Hematopoietic multipotent progenitor cell treated with erythropoietin and hydrocortisone succinate and interleukin-3 and kit ligand, for 17 days (in vitro differentiated cells): ENCODE results near the gene PNPLA7.
A peak's percentile ranks its signal among the peaks of the same experiment; 100 is the strongest.
"Not testable (repeated sequence)": the region's sequence is repeated elsewhere in the genome, so short reads cannot be mapped to it uniquely, and the experiment has no call there.

Source experiments
- DNase-seq: peaks from one replicate; pipeline ENCODE4 v3.0.0-alpha.2; 2015; ENCODE audit warnings: low spot score

Gene PNPLA7

DNA sequence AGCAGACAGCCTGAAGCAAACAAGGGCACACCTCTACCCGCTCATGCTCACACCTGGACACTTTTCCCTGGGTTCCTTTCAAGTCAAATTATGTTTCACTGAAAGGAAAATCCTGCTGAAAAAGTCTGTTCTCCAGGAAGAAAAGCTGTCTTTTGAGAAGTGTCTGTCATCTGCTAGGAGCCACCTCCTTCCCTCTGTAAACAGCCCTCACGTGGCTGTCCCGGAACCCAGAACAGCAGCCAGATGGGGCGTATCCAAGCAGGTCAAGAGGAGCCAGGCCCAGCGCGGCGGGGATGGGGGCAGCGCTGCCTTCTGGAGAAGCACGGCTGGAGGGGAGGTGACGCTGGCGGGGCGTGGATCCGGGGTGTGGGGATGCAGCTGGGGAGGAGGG lies at the start of gene PNPLA7:
Gene PNPLA7, minus strand, starts transcription at position 172 of the 391 bp plus-strand sequence. CDS start 205 bp downstream, outside the sequence.
- peak; percentile 57 for DNase-seq

DNA sequence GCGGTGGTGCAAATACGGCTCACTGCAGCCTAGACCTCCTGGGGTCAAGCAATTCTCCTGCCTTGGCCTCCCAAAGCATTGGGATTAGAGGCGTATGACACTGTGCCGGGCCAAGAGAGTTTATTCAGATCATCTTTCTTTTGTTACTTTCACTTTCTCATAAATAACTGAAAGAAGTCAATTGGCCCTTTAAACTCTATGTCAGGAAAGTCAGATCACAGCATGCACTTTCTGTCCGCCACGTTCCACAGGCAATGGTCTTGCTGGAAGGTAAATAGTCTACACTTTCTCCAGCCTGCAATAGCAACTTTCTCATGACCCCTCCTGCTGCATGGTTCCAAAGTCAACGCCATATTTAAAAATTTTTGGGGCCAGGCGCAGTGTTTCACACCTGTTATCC lies 48.7 kb upstream of the PNPLA7 start:
- no peak for DNase-seq

- not testable (repeated sequence) for DNase-seq
Observed at GRCh38 chr9:137596577-137596976, 46.4 kb upstream of the PNPLA7 start.

DNA sequence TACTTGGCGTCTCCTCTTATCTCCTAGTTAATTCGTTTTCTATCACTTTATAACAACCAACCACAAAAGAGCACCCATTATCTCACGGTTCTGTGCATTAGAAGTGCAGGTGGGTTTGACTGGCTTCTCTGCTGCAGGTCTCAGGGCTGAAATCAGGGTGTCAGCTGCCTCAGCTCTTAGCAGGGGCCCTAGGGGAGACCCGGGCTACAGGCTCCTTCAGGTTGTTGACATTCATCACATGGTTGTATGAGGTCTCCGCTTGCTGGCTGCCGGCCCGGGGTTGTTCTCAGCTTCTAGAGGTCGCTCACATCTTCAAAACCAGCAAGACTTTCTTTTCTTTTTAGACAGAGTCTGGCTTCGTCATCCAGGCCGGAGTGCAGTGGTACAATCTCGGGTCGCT lies 43.0 kb upstream of the PNPLA7 start:
- no peak for DNase-seq

DNA sequence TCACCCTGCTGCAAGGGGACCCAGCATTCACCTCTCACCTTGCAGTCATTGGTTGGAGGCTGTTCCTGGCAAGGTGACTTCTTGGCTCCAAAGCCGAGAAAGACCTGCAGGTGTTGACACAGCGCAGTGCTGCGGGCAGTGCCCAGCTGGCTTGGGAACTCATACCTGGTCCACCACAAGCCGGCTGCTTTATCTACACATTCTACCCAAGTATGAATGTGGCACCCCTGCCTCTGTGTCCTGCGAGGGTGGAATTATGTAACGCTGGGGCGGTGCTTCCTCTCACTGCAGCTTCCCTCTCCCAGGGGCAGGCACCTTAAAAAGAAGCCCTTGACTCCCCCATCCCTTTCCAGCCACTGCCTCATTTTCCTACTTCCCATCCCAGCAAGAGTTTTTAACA lies 42.6 kb upstream of the PNPLA7 start:
- DNase-seq: no peak

GRCh38 chr9:137590469-137591383 lies 40.5 kb upstream of the PNPLA7 start, which contains the start of gene ZMYND19:
Gene ZMYND19, minus strand, starts transcription at chr9:137590512. Its CDS starts 249 bp downstream, at chr9:137590263.
- DNase-seq: peak; percentile 92

- no peak for DNase-seq
Observed at GRCh38 chr9:137590123-137590468, 39.9 kb upstream of the PNPLA7 start.

DNA sequence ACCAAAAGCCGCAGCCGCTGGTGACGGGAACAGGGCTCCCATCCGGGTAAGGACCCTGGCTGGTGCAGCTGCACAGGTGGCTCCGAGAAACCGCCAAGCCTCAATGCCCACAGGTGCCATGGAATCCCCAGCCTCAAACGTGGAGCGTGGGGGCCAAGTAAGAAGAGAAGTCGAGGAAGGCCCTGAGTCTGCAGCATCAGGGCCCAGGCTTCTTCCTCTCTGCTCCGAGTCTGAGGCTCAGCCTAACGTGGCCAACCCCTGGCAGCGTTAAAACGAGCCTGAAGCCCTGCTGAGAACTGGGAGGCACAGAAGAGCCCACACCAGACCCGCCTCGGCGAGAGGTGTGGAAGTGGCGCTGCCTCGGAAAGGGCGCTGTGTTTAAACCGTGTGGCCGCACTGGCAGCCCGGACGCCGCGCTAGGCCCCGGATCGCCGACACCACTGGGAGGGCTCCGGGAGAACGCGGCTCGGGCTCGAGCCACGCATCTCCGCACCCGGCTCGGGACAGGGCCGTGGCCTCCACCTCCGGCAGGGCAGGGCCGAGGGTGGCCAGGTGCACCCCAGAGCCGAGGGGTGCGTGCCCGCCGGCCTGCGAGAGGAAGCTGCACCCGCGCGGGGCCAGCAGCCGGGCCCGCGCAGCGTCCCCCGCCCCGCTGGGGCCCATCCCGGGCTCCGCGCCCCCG lies 39.4 kb upstream of the PNPLA7 start:
- DNase-seq: no peak

GRCh38 chr9:137588891-137589290 lies 38.7 kb upstream of the PNPLA7 start:
- DNase-seq: no peak

DNA sequence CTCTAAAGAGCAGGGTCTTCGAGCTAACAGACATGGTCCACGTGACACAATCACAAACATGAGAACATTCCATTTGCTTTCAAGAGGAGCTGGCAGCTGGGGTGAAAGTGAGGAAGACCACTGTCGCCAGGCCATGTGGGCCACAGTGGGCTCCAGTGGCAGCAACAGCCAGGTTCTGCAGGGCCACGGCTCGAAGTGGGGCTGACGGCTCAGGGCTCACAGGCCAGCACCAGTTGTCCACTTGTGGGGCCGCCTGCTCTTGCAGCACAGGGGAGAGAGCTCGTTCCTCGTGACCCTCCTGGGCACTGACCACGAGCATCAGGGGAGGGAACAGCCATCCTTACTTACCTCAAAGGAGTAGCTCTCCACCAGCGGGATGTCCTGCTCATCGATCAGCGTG lies 38.1 kb upstream of the PNPLA7 start:
- DNase-seq: no peak

DNA sequence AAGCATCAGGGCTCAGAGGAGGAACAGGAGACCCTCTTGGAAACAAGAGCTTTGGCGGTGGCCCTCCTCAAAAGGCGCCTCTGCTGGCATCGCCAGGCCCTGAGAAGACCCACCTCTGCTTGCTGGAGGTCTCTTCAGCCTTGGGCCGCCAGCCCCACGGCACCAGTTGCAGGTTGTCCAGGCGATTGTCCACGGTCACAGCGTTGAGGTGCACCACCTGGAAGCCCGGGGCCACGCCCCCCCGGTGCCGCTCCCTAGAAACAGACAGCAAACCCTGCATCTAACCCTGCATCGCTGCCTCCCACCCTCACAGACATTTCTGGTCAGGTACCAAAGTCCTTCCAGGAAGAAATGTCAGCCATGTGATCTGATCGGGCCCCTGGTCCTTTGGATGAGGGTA lies 36.7 kb upstream of the PNPLA7 start:
- no peak for DNase-seq

DNA sequence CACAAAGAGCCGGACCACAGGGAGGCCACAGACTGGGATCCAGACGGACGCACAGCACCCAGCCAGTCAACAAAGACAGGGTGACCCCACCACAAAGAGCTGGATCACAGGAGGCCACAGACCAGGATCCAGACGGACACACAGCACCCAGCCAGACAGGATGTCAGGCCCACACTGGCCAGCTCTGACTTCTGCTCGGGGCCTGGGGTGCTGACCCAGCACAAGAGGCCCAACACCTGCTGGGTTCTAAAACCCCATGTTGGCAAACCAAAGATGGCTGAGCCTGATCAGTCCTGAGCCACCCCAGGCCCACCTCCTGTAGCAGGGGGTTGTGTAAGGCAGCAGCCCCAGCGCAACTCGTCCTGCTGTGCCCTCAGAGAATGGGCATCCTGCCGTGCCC lies 33.8 kb upstream of the PNPLA7 start:
- no peak for DNase-seq

- DNase-seq: no peak
Observed at GRCh38 chr9:137583347-137583746, 33.1 kb upstream of the PNPLA7 start.

DNA sequence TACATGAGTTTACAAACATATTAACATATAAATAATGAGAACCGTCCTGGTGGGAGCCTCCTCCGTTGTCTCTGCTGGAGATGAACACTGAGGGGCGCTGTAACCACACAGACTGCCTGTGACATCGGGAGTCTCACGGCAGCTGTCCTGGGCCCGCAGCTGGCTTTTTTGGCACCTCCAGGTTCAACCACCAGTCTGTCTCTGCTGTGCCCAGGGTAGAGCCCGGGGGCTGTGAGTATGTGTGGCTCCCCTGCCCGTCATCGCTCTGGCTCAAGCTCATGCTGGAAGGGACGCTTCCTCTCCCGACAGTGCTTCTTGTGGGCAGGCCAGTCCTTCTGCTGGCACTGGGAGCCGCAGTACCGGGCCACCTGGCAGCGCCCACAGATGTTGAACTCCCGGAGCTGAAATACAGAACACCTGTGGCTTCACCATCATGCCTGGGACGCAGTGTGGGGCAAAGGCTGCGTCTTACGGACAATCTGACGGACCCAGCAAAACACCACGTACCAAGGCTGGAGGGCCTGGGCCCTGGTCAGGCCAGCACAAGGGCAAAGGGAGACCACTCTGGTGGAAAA lies 32.2 kb upstream of the PNPLA7 start:
- no peak for DNase-seq

DNA sequence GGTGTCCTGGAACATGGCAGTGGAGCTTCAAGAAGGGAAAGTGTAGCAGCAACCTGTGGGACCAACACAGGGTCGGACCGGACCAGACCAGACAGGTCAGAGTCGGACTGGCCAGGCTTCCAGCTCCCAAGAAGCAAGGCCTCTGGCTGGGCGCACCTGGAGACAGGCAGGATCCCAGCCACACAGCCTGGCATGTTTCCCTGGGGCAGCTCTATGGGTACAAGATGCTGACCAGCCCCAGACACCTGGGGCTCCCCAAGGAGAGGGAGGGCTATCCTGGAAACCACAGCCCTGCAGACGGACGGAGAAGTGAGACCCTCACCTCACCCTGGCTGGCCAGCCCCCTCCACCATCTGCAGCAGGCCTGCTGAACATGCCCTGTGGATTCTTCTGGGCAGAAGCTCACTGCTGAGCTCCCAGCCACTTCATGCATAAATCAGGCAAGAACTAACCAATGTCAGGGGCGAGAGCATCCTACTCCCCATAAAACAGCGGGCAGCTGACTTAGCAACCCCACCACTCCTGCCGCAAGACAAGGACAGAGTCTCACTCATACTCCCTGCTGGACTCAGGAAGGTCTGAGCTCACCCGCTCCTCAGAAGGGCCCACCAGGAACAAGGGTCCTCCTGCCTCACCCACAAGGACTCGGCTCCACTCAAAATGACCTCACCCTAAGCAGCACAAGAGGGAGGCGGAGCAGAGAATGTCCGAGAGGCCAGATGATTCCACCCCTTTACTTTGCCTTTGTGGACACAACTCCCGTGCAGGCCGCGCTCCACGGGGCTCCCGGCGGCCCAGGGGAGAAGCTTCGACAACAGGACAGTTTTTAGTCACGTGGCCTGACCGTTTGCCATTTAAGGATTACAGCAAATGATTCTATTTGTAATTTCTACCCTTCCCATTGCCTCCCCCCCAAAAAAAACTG lies 31.4 kb upstream of the PNPLA7 start:
- no peak for DNase-seq

GRCh38 chr9:137580954-137581322 lies 30.7 kb upstream of the PNPLA7 start:
- no peak for DNase-seq

DNA sequence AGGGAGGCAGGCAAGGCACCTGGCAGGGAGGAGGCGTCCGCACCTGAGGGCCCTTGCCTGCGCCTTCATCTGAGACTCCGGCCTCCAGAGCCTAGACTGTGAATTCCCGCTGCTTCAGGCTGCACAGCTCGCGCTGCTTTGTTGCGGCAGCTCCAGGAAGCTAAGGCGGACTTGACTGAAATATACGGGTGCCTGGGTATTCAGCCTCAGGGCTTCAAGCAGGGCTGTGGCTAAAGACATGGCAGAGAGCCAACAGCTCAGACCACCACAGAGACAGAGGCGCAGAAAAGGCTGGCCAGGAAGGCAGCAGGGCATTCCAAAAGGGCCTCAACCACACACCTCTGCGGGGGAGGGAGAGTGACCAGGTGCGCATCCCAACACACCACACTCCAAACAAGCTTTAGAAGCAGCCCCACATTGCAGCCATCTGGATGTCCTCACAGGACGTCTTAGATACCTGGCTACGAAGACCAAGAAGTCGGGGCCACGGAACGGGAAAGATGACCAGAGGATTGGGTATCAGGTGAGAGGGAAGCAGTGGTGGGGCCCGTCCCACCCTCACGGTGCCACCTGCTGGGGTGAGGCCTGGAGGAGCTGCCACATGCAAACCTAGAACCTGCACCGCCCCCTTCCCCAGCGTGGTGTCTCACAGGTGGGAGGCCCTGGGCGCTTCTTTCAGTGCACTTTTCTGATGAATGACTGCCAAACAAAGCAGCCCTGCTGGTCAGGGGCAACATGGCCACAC lies 30.2 kb upstream of the PNPLA7 start:
- DNase-seq: no peak

DNA sequence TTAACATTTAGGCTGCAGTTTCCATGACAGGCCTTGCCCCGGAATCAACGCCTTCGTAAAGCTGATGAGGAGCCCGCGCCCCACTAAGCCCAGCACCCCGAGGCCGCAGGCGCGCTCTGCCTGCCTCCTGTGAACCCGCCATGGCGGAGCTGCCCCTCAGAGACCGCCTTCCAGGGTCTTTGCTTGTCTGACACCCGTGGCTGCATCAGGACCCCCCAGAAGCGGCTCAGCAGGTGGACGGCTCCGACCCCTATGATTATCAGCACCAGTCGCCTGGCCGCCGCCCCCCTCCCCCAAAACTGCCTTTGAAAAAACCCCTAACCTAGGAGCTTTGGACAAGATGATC lies 29.0 kb upstream of the PNPLA7 start:
- no peak for DNase-seq

DNA sequence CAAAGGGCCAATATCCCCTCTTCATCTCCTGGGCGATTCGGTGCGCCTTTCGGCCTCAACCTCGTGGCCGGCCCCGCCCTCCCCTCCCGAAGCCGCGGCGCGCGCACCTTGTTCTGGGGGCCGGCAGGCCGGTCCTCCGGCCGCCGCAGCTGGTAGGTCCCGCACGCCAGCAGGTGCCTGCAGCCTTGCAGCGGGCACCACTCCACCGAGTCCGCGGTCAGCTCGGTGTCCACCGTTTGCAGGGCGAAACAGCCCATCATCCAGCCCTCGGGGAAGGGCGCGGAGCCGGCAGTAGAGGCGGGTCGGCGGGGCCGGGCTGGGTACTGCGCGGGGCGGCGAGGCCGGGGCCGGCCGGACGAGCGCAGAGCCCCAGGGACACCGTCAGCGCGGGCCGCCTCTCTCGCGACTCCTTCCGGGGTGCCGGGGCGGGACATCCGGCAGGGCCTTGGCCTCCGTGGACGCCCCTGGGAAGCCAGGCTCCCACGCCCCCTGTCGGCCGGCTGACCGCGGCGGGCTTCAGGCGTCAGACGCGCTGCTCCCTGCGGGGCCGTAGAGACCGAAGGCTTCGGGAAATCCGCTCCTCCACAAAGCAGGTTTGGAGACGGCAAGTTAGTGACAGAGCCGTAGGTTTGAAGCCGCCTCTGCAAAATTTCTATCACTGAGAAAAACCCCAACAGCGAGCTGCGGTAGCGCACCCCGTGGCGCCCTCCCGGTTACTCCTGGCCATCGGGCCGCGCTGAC lies 28.5 kb upstream of the PNPLA7 start, which contains the start of gene DPH7:
Gene DPH7, minus strand, starts transcription at position 408 of the 741 bp plus-strand sequence. Its CDS starts 148 bp downstream, at position 260.
- DNase-seq: peak; percentile 94

- no peak for DNase-seq
Observed at GRCh38 chr9:137575716-137576411, 25.7 kb upstream of the PNPLA7 start.
